GM21390 (cell line): ENCODE measurements around the gene TEX22.

Source experiments
- ATAC-seq: cut with Tn5 transposase; IDR thresholded peaks from one replicate; pipeline ENCODE4 v1.9.1; 2021; ENCODE audit not compliant: unreplicated experiment

The TEX22 gene

DNA sequence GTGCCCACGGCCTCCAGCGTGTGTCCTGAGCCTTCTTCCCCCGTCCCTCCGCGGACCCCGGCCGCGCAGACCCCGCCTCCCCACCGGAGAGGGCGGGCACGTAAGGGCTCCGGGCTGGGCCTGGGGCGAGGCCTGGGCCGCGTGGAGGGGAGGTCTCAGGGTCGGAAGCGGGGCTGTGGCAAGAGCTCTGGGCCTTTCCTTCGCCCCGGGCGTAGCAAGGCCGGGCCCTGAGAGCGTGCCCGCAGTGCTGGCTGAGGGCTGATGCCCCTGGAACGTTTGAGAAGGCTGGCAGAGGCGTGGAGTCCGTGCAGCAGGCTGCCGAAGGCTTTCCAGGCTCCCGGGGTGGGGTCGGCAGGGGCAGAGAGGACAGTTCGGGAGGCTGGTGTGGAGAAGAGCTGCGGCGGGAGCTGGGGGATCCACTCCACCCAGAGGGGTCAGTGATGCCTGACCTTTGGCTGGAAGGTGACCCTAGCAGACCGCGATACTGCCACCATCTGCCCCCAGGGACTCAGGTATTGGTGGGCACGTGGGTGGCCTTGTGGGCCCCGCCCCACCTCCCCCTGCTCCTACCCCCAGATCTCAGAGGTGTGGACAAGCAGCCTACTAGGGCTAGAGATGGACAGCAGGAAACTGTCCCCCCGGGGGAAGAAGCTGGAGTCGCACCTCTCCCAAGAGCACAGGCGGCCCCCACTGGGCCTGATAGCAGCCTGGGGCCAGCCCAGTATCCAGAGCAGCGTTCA, 558 bp downstream of the TEX22 start:
- ATAC-seq = peak; percentile 37

DNA sequence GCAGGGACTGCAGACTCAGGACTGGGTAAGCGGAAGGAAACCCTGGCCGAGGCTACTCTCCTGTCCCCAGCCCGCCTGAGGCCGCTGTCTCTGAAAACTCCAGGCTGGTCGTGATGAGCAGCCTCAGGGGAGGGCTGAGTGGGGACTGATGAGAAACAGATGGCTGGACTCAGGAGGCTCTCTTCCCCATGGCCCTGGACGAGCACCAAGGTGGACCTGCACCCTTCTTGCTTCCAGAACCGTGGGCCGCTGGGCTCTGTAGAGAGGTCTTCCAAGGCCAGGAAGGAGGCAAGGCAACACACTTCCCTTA, 1.1 kb downstream of the TEX22 start:
- ATAC-seq = no peak

- no peak for ATAC-seq
Observed at GRCh38 chr14:105400016-105400415, 1.7 kb downstream of the TEX22 start.

GRCh38 chr14:105401699-105402098, 3.4 kb downstream of the TEX22 start:
- ATAC-seq = no peak

GRCh38 chr14:105408592-105408991, 10.3 kb downstream of the TEX22 start:
- ATAC-seq = no peak

DNA sequence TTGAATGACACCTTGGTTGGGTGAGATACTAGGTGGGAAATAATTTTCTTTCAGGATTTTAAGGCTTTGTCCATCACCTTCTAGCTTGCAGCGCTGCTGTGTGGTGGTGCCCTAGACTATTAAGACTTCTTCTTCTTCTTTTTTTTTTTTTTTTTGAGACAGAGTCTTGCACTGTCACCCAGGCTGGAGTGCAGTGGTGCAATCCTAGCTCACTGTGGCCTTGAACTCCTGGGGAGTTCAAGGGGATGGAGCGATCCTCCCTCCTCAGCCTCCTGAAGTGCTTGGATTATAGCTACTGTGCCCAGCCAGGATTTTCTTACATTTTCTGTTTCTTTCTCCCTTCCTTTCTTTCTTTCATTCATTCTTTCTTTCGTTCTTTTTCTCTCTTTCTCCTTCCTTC, 11.0 kb downstream of the TEX22 start:
- no peak for ATAC-seq

- no peak for ATAC-seq
Observed at GRCh38 chr14:105410642-105411016, 12.3 kb downstream of the TEX22 start.

DNA sequence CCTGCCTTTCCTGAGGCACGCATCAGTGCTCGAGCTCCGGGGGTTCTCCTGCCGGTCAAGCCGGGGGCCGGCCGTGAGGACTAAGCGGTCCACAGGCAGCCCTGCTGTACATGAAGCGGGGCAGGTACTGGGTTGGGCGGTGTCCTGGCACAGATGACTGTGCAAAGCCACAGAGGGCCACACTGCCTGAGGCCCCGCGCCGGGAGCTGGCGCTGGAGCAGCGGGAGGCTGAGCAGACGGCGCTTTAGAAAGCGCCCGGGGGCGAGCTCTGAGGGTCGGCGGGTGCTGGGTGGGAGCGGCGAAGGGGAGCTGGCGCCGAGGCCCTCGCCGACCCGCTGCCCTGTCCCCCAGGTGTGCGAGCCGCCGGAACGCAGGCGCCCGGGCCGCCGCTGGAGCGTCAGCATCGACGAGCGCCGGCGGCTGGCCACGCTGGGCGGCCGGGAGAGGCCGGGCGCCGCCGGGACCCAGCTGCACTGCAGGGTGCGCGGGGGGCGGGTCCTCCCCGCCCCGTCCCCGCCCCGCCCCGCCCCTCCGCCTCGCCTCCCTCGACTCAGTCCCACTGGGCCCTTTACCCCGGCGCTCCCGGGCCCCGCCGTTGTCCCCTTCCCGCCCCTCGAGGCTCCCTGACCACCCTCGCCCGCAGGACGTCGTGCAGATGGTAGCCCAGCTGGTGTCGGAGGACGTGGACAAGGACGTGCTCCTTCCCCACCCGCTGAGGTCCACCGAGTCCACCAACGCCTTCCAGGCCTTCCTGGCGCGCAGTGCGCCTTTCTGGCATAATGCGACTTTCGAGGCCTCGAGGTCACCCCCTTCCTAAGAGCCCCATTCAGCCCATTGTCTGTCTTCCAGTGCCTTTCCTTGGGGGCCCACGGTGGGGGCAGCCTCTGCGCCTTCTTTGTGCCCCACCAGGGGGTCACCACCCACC, 12.9 kb downstream of the TEX22 start:
- ATAC-seq = no peak

- ATAC-seq = no peak
Observed at GRCh38 chr14:105411985-105412770, 13.8 kb downstream of the TEX22 start.

- no peak for ATAC-seq
Observed at GRCh38 chr14:105412771-105413543, 14.6 kb downstream of the TEX22 start.

DNA sequence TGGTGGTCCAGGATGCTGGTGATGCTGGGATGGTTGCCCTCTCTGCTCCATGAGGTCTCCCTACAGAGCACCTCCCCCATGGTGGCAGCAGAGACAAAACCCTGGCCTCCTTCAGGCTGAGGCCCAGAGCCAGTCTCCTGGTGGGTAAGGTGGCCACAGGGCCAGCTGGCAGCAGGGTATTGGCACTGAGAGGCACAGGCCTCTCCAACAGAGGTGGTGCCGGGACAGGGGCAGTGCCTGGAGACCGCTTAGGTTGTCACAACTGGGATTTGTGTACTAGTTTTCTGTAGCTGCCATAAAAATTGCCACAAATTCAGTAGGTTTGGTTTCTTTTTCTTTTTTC, 15.2 kb downstream of the TEX22 start:
- no peak for ATAC-seq

DNA sequence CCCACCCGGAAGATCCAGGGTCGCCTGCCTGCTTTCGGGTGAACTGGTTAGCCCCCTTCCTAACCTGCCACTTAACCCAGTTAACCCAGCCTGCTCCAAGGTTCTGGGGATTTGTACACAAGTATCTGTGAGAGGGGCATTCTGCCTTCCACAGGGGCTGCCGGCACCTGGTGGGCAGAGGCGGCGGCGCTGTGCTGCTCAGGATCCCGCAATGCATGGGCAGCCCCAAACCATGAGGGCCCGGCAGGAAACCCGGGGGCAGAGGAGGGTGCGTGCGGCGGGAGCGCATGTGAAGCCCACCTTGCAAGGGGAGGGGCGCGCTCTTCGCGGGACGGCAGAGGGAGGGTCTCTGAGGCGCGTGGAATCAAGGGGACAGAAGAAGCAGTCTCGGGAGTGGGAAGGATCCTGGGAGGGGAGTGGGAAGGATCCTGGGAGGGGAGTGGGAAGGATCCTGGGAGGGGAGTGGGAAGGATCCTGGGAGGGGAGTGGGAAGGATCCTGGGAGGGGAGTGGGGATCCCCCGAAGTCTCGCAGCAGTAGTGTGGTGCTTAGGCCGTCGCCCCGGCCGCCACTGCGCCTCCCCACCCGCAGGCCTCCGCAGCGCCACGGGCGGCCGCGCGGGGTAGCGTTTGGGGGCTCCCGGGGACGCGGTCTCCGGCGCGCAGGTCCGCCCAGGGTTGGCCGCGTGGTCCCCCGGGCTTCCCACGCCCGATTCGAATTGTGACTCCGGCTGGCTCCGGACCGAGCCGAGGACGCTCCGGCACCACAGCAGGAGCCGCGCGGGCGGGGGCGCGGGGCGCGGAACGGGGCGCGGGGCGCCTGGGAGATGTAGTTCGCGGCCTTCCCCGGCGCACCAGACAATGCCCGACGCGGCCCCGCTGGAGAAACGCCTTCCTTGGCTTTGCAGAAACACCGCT, 16.4 kb downstream of the TEX22 start:
- ATAC-seq = no peak

GRCh38 chr14:105415481-105416428, 17.4 kb downstream of the TEX22 start:
- ATAC-seq = no peak

DNA sequence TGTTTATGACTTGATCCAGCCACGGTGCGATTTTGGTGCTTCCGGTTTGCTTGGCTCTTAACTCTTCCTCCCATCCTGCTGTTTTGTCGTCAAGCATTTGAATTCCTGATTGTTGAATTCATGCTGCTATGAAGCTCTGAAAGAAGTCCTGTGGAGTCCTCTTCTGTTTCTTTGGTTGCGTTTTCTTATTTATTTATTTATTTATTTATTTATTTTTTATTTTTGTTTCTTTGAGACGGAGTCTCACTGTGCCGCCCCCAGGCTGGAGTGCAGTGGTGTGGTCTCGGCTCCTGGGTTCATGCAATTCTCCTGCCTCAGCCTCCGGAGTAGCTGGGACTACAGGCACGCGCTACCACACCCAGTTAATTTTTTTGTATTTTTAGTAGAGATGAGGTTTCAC, 18.3 kb downstream of the TEX22 start:
- no peak for ATAC-seq

DNA sequence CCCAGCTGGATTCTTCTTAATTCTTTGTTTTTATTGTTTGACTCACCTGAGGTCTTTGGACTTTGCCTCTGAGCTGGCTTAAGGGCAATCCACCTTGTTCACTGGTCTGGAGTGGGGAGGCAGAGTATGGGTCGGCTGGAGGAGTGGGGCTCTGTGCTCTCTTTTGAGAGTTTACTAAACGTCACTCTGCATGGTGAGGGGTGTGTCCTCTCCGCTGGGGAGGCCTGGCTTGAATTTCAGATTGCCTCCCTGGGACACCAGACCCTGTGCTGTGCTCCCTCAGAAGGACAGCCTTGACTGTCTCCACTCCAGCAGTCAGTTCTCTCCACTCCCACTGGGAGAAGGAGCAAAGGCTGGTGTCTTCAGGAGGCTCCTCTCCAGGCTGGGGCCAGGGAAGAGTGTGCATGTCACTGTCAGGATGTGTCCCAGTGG, 19.4 kb downstream of the TEX22 start:
- no peak for ATAC-seq

- no peak for ATAC-seq
Observed at GRCh38 chr14:105418269-105419194, 20.2 kb downstream of the TEX22 start.

GRCh38 chr14:105419195-105420091, 21.1 kb downstream of the TEX22 start, which contains the start of gene MTA1:
Gene MTA1, plus strand, starts transcription at chr14:105419827. Its CDS starts 209 bp downstream, at chr14:105420036.
- ATAC-seq = peak; percentile 43
